ENCODE measurements around the gene TLCD4. TPM values are rescaled to one million over a fixed set of nuclear protein-coding genes. Genes with fewer than 3 reads are reported as not detected.
A peak's percentile ranks its signal among the peaks of the same experiment; 100 is the strongest.

Gene TLCD4
- polyA plus RNA-seq (2013): 4.5 and 4.7 TPM in 2 replicates

DNA sequence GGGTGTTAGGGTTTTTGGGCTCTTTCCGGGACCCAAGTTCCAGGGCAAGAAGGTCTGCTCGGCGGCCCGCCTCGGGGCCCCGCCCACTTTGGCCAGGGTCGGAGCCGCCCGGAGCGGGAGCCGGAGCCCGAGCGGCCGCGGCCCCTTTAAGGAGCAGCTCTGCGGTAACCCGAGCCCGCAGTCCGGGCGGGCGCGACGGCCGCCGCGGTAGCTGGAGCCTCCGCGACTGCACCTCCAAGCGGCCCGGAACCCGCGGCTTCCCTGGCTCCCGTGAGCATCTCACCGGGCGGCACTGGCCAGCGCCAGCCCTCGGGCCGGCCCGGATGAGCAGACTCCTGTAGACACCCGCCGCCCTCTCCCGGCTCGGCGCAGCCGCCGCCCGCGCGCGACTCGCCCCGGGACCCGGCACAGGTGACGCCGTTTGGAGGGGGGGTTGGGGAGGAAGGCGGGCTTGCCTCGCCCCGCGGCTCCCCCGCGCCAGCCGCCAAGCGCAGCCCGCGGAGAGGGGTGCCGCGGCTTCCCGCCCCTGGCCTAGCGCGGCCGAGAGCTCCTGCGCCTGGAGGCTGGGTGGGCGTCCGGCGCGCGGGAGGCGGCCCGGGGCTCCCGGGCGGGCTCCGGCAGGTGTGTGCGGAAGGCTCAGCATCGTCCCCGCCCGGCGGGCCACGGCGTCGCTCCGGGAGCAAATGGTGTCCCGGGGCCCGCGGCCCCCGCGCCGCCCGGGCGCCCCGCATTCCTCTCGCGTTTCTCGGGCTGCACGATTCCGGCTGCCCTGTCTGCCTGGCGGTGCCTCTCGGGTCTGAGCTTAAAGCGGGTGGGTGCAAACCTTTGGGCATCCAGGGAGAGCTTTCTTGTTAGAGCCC is at the start of gene TLCD4:
Gene TLCD4 (plus strand): TSS at position 149 of the 860 bp plus-strand sequence. CDS start 26,547 bp downstream, outside the sequence.
- peak within 1 kb of the TSS; percentile 90 for H4K8ac ChIP-seq (ENCODE audit: low read depth, low read length)
- H3K79me2 ChIP-seq (ENCODE audit: control insufficient read depth, insufficient read depth, low read length, poor library complexity): peaks cover 6% of the 10 kb centered on the region
- H3K9me3 ChIP-seq (ENCODE audit: insufficient read depth, low read depth, low read length): no peaks in the 10 kb centered on the region
- no peaks in the 10 kb centered on the region for H3K36me3 ChIP-seq (ENCODE audit: control insufficient read depth in 1 of 2, insufficient read depth in 2 of 2, low read length in 2 of 2)
- peak within 1 kb of the TSS; percentile 48 for H3K27ac ChIP-seq (ENCODE audit: low read depth, low read length)
- DNase-seq: peak; percentile 31 to 55
- peak within 1 kb of the TSS; percentile 78 for H3K4ac ChIP-seq (ENCODE audit: low read depth, low read length)
- H3K9ac ChIP-seq (ENCODE audit: low read length): peak within 1 kb of the TSS; percentile 70
- no CpG with 5 or more reads among the region's 108 CpGs for WGBS (ENCODE audit: extremely low coverage, insufficient coverage, insufficient read length)
- H4K12ac ChIP-seq (ENCODE audit: low read depth, low read length): peak within 1 kb of the TSS; percentile 74
- H2BK120ac ChIP-seq (ENCODE audit: insufficient read depth, low read length, poor library complexity): peak within 1 kb of the TSS; percentile 93
- peak within 1 kb of the TSS; percentile 96 for H3K14ac ChIP-seq (ENCODE audit: low read length)
- peak within 1 kb of the TSS; percentile 78 for H3K4me3 ChIP-seq (ENCODE audit: low read depth, low read length)
- peak within 1 kb of the TSS; percentile 96 for H3K18ac ChIP-seq (ENCODE audit: low read length)
- peak within 1 kb of the TSS; percentile 93 for H3K4me2 ChIP-seq (ENCODE audit: low read length)
- H4K91ac ChIP-seq (ENCODE audit: low read depth, low read length): peak within 1 kb of the TSS; percentile 74
- no peak within 1 kb of the TSS for H2AK5ac ChIP-seq (ENCODE audit: low read length)
- no peaks in the 10 kb centered on the region for H3K27me3 ChIP-seq (ENCODE audit: insufficient read depth, low read length)
- peaks cover 4 to 6% of the 10 kb centered on the region in 2 experiments for H3K4me1 ChIP-seq (ENCODE audit: control insufficient read depth in 1 of 2, insufficient read depth in 2 of 2, low read length in 2 of 2)
- peaks cover 14% of the 10 kb centered on the region for H3K79me1 ChIP-seq (ENCODE audit: low read length)
- H2BK12ac ChIP-seq (ENCODE audit: low read length): peak within 1 kb of the TSS; percentile 87
- H2BK5ac ChIP-seq (ENCODE audit: low read depth, low read length, poor library complexity): peak within 1 kb of the TSS; percentile 76
- peak within 1 kb of the TSS; percentile 96 for H2AFZ ChIP-seq (ENCODE audit: insufficient read depth, low read length, poor library complexity)
- H3K23ac ChIP-seq (ENCODE audit: low read length): no peak within 1 kb of the TSS

DNA sequence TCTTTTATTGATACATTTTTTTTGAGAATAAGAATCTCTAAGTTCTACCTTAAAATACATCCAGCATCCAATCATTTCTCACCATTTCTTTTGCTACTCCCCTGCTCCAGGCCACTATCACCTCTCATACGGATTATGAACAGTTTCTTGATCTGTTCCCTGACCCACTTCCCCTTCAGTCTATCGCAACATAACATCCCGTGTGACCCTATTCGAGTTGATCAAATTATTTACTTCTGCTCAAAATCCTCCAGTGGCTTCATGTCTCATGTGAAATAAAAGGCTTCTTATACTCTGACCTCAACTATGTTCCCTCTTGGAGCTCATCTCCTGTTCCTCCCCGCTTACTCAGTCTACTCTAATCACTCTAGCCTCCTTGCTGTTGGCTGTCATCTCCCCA is 49.6 kb upstream of the TLCD4 start:
- Histone ChIP-seq H4K8ac (ENCODE audit: low read depth, low read length) (no peak overlapping the region), H2AK5ac (ENCODE audit: low read length) (no peak overlapping the region), H3K79me1 (ENCODE audit: low read length) (peaks cover under 1% of the 10 kb centered on the region), H3K18ac (ENCODE audit: low read length) (no peak overlapping the region), H3K14ac (ENCODE audit: low read length) (no peak overlapping the region), H3K4me2 (ENCODE audit: low read length) (no peak overlapping the region), H4K91ac (ENCODE audit: low read depth, low read length) (no peak overlapping the region), H3K27me3 (ENCODE audit: insufficient read depth, low read length) (no peaks in the 10 kb centered on the region), H2BK120ac (ENCODE audit: insufficient read depth, low read length, poor library complexity) (no peak overlapping the region), H3K9ac (ENCODE audit: low read length) (no peak overlapping the region), H3K4ac (ENCODE audit: low read depth, low read length) (no peak overlapping the region), H3K36me3 (ENCODE audit: control insufficient read depth in 1 of 2, insufficient read depth in 2 of 2, low read length in 2 of 2) (no peaks in the 10 kb centered on the region), H3K23ac (ENCODE audit: low read length) (no peak overlapping the region), H3K9me3 (ENCODE audit: insufficient read depth, low read depth, low read length) (peaks cover under 1% of the 10 kb centered on the region), H3K4me1 (ENCODE audit: control insufficient read depth in 1 of 2, insufficient read depth in 2 of 2, low read length in 2 of 2) (no peaks in the 10 kb centered on the region), H3K79me2 (ENCODE audit: control insufficient read depth, insufficient read depth, low read length, poor library complexity) (peaks cover under 1% of the 10 kb centered on the region), H3K27ac (ENCODE audit: low read depth, low read length) (no peak overlapping the region), H3K4me3 (ENCODE audit: low read depth, low read length) (no peak overlapping the region), H2AFZ (ENCODE audit: insufficient read depth, low read length, poor library complexity) (no peak overlapping the region), H4K12ac (ENCODE audit: low read depth, low read length) (no peak overlapping the region), H2BK5ac (ENCODE audit: low read depth, low read length, poor library complexity) (no peak overlapping the region), H2BK12ac (ENCODE audit: low read length) (no peak overlapping the region)
- no CpG with 5 or more reads among the region's 5 CpGs for WGBS (ENCODE audit: extremely low coverage, insufficient coverage, insufficient read length)
- no peak for DNase-seq

GRCh38 chr1:95068956-95069709 is 48.0 kb upstream of the TLCD4 start:
- Histone ChIP-seq H3K4ac (ENCODE audit: low read depth, low read length) (no peak overlapping the region), H3K18ac (ENCODE audit: low read length) (no peak overlapping the region), H4K12ac (ENCODE audit: low read depth, low read length) (no peak overlapping the region), H2BK12ac (ENCODE audit: low read length) (no peak overlapping the region), H3K23ac (ENCODE audit: low read length) (no peak overlapping the region), H3K27me3 (ENCODE audit: insufficient read depth, low read length) (no peaks in the 10 kb centered on the region), H3K4me2 (ENCODE audit: low read length) (no peak overlapping the region), H2AFZ (ENCODE audit: insufficient read depth, low read length, poor library complexity) (no peak overlapping the region), H3K79me1 (ENCODE audit: low read length) (peaks cover 5% of the 10 kb centered on the region), H3K36me3 (ENCODE audit: control insufficient read depth in 1 of 2, insufficient read depth in 2 of 2, low read length in 2 of 2) (no peaks in the 10 kb centered on the region), H3K9ac (ENCODE audit: low read length) (no peak overlapping the region), H3K27ac (ENCODE audit: low read depth, low read length) (no peak overlapping the region), H4K91ac (ENCODE audit: low read depth, low read length) (no peak overlapping the region), H3K9me3 (ENCODE audit: insufficient read depth, low read depth, low read length) (peaks cover 1% of the 10 kb centered on the region), H3K14ac (ENCODE audit: low read length) (no peak overlapping the region), H4K8ac (ENCODE audit: low read depth, low read length) (no peak overlapping the region), H3K4me1 (ENCODE audit: control insufficient read depth in 1 of 2, insufficient read depth in 2 of 2, low read length in 2 of 2) (peaks cover 0 to 2% of the 10 kb centered on the region in 2 experiments), H2BK120ac (ENCODE audit: insufficient read depth, low read length, poor library complexity) (no peak overlapping the region), H2AK5ac (ENCODE audit: low read length) (no peak overlapping the region), H3K79me2 (ENCODE audit: control insufficient read depth, insufficient read depth, low read length, poor library complexity) (peaks cover 4% of the 10 kb centered on the region), H3K4me3 (ENCODE audit: low read depth, low read length) (no peak overlapping the region), H2BK5ac (ENCODE audit: low read depth, low read length, poor library complexity) (no peak overlapping the region)
- WGBS (ENCODE audit: extremely low coverage, insufficient coverage, insufficient read length): no CpG with 5 or more reads among the region's 6 CpGs
- DNase-seq: no peak

DNA sequence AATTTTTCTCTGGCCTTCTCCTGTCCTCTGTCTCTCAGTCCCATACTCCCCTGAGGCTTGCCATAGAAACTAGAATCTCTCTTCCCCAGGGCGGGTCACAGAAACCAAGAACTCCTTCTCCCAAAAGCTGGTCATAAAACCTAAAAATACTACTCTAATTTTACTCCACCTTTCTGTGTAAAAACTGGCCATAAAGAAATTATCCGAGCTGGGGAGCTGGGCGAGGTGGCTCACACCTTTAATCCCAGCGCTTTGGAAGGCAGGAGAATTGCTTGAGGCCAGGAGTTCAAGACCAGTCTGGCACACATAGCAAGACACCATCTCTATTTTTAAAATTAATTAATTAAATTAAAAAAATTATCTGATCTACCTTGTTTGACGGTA is 47.5 kb upstream of the TLCD4 start:
- no CpG with 5 or more reads among the region's 5 CpGs for WGBS (ENCODE audit: extremely low coverage, insufficient coverage, insufficient read length)
- Histone ChIP-seq H3K36me3 (ENCODE audit: control insufficient read depth in 1 of 2, insufficient read depth in 2 of 2, low read length in 2 of 2) (no peaks in the 10 kb centered on the region), H4K91ac (ENCODE audit: low read depth, low read length) (no peak overlapping the region), H2AFZ (ENCODE audit: insufficient read depth, low read length, poor library complexity) (no peak overlapping the region), H3K4me1 (ENCODE audit: control insufficient read depth in 1 of 2, insufficient read depth in 2 of 2, low read length in 2 of 2) (peaks cover 0 to 2% of the 10 kb centered on the region in 2 experiments), H2BK12ac (ENCODE audit: low read length) (no peak overlapping the region), H3K9ac (ENCODE audit: low read length) (no peak overlapping the region), H3K27ac (ENCODE audit: low read depth, low read length) (no peak overlapping the region), H3K4me2 (ENCODE audit: low read length) (no peak overlapping the region), H2AK5ac (ENCODE audit: low read length) (no peak overlapping the region), H3K27me3 (ENCODE audit: insufficient read depth, low read length) (no peaks in the 10 kb centered on the region), H3K79me2 (ENCODE audit: control insufficient read depth, insufficient read depth, low read length, poor library complexity) (peaks cover 4% of the 10 kb centered on the region), H4K12ac (ENCODE audit: low read depth, low read length) (no peak overlapping the region), H3K79me1 (ENCODE audit: low read length) (peaks cover 5% of the 10 kb centered on the region), H3K9me3 (ENCODE audit: insufficient read depth, low read depth, low read length) (peaks cover 1% of the 10 kb centered on the region), H3K18ac (ENCODE audit: low read length) (no peak overlapping the region), H2BK5ac (ENCODE audit: low read depth, low read length, poor library complexity) (no peak overlapping the region), H3K4me3 (ENCODE audit: low read depth, low read length) (no peak overlapping the region), H3K4ac (ENCODE audit: low read depth, low read length) (no peak overlapping the region), H2BK120ac (ENCODE audit: insufficient read depth, low read length, poor library complexity) (no peak overlapping the region), H3K14ac (ENCODE audit: low read length) (no peak overlapping the region), H4K8ac (ENCODE audit: low read depth, low read length) (no peak overlapping the region), H3K23ac (ENCODE audit: low read length) (no peak overlapping the region)
- no peak for DNase-seq

Measured in trophoblast cell (in vitro differentiated cells and primary cell).